Kidney (tissue), 14 donors: ENCODE measurements around the gene QKI. TPM values are rescaled to one million over a fixed set of nuclear protein-coding genes. Genes with fewer than 3 reads are reported as not detected.

Source experiments
- DNase-seq, 5 donors: peaks; one replicate each; pipeline ENCODE4 v3.0.0-alpha.2; 2013 to 2020
- FAIRE-seq: peaks from 2 replicates; lab custom pipeline; 2012; peaks lifted over from hg19 to GRCh38; lab: Jason Lieb, UNC
- H3K27ac ChIP-seq, 2 donors: one replicate each; pipeline ENCODE4 v1.7.0; 2013; ENCODE audit warnings: low read depth in 2 of 2, low read length in 2 of 2, inconsistent platforms in 1 of 2
- H3K27me3 ChIP-seq: one replicate; pipeline ENCODE4 v1.7.1; 2013; ENCODE audit warnings: low read length, inconsistent platforms; ENCODE audit not compliant: control insufficient read depth, insufficient read depth
- H3K36me3 ChIP-seq, 3 donors: one replicate each; pipeline versions ENCODE4 v1.7.0 to v1.7.1; 2013; ENCODE audit warnings: low read length in 3 of 3, control low read depth in 1 of 3, inconsistent platforms in 1 of 3; ENCODE audit not compliant: insufficient read depth in 3 of 3, control insufficient read depth in 2 of 3
- H3K4me1 ChIP-seq, 3 donors: one replicate each; pipeline versions ENCODE4 v1.7.0 to v1.7.1; 2013; ENCODE audit warnings: low read length in 3 of 3, inconsistent platforms in 1 of 3, low read depth in 1 of 3; ENCODE audit not compliant: control insufficient read depth in 2 of 3, insufficient read depth in 2 of 3
- H3K4me3 ChIP-seq, 3 donors: one replicate each; pipeline versions ENCODE4 v1.7.0 to v1.8.1; 2013; ENCODE audit warnings: low read length in 3 of 3, control low read depth in 1 of 3, inconsistent platforms in 1 of 3
- H3K9ac ChIP-seq, 3 donors: one replicate each; pipeline versions ENCODE4 v1.7.0 to v1.7.1; 2013; ENCODE audit warnings: low read length in 3 of 3, control low read depth in 1 of 3, inconsistent platforms in 1 of 3
- H3K9me3 ChIP-seq, 3 donors: one replicate each; pipeline versions ENCODE4 v1.7.0 to v1.7.1; 2013; ENCODE audit warnings: low read length in 3 of 3, control low read depth in 1 of 3, inconsistent platforms in 1 of 3; ENCODE audit not compliant: control insufficient read depth in 2 of 3, insufficient read depth in 1 of 3
- CTCF ChIP-seq: IDR thresholded peaks from 3 replicates; pipeline ENCODE4 v1.5.1; 2012; ENCODE audit warnings: mild to moderate bottlenecking, moderate library complexity, borderline replicate concordance; ENCODE audit not compliant: insufficient read depth; ENCODE audit errors: extremely low read depth
- intact Hi-C: fragments of 100-400 bp; cut with DNase I; formaldehyde crosslinking; loops from one replicate; pipeline ENCODE4 v1.11.1; 2022
- polyA plus RNA-seq: library from polyadenylated mRNA; stranded (reverse); fragments of 350-450 nt; fragmentation: Illumina TruSeq; extraction: RNeasy Lipid Tissue Mini Kit (QIAGEN cat#74804); gene quantifications from one replicate; pipeline ENCODE4 v1.2.3, GENCODE V29; 2014; ENCODE audit warnings: low read depth, low replicate concordance; ENCODE audit not compliant: insufficient read depth
- total RNA-seq: library from RNA; stranded (reverse); fragmentation: NEBNext Ultra II Directional; extraction: Animal tissue kit (Norgen Biotek cat#: 25700); gene quantifications from one replicate; pipeline ENCODE4 v1.2.1, GENCODE V29; 2021
- donor health status: control.
- donor health status: control.
- donor health status: control.
- donor health status: control.
- donor health status: control.
- donor health status: DM: yes; HTN: yes; CAD: no.
- donor health status: Normal renal cell carcinoma (clear cell type).

The QKI gene
- total and polyA plus RNA-seq, 2 donors from 2014 or later: 17.6 to 121 TPM

GRCh38 chr6:163527291-163527690 lies 112.8 kb downstream of the QKI start:
- Histone ChIP-seq H3K27ac (no peak overlapping the region), H3K27me3 (no peaks in the 10 kb centered on the region), H3K9me3 (no peaks in the 10 kb centered on the region), H3K36me3 (no peaks in the 10 kb centered on the region), H3K9ac (no peak overlapping the region), H3K4me1 (peaks cover 0 to 49% (median 14%) of the 10 kb centered on the region in 3 donors), H3K4me3 (no peak overlapping the region)
- DNase-seq (no peak), FAIRE-seq (no peak)
- TF ChIP-seq CTCF: no peak
- intact Hi-C loops: no loop called here

DNA sequence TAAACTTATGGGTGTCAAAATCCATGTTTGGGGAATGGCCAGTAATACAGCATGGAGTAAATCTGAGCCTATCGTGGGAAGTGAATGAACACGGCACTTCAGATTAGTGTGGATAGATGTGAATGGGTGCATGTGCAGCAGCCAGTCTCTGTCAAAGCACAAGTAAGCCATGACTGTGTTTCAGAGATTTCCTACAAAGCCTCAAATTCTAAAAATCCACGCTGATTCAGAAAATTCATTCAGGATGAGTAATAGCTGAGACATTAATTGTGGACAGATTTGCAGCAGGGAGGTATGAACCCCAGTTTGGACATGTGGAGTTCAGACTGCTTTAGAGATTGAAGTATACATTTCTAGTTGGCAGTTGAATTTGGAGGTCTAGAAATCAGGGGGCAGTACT lies 115.1 kb downstream of the QKI start:
- FAIRE-seq (no peak), DNase-seq (no peak)
- intact Hi-C loops: no loop called here
- peaks cover 0 to 50% (median 14%) of the 10 kb centered on the region in 3 donors for H3K4me1 ChIP-seq
- no peaks in the 10 kb centered on the region for H3K36me3 ChIP-seq
- no peaks in the 10 kb centered on the region for H3K27me3 ChIP-seq
- H3K4me3 ChIP-seq: no peak overlapping the region
- TF ChIP-seq CTCF: no peak
- H3K9ac ChIP-seq: no peak overlapping the region
- no peak overlapping the region for H3K27ac ChIP-seq
- no peaks in the 10 kb centered on the region for H3K9me3 ChIP-seq

- H3K9me3 ChIP-seq: no peaks in the 10 kb centered on the region
- H3K36me3 ChIP-seq: no peaks in the 10 kb centered on the region
- intact Hi-C loops: no loop called here
- no peak for TF ChIP-seq CTCF
- no peak overlapping the region for H3K4me3 ChIP-seq
- no peak overlapping the region for H3K27ac ChIP-seq
- FAIRE-seq: no peak
- H3K4me1 ChIP-seq: peaks cover 0 to 50% (median 14%) of the 10 kb centered on the region in 3 donors
- DNase-seq: no peak
- no peaks in the 10 kb centered on the region for H3K27me3 ChIP-seq
- no peak overlapping the region for H3K9ac ChIP-seq
These were observed 115.9 kb downstream of the QKI start for GRCh38 chr6:163530406-163530805.

- no peaks in the 10 kb centered on the region for H3K27me3 ChIP-seq
- no peak overlapping the region for H3K27ac ChIP-seq
- H3K9me3 ChIP-seq: no peaks in the 10 kb centered on the region
- no peak overlapping the region for H3K4me3 ChIP-seq
- intact Hi-C loops: no loop called here
- no peak overlapping the region for H3K9ac ChIP-seq
- H3K36me3 ChIP-seq: no peaks in the 10 kb centered on the region
- TF ChIP-seq CTCF: no peak
- DNase-seq: peak in 1 of 5 donors; percentile 52
- H3K4me1 ChIP-seq: peaks cover 0 to 44% (median 14%) of the 10 kb centered on the region in 3 donors
- FAIRE-seq: no peak
These were observed 116.6 kb downstream of the QKI start for GRCh38 chr6:163531122-163531521.
